C4-2B (cell line): Measurements from ENCODE around the gene KLC4.

Experiments
- ZFX ChIP-seq: fragments of 450-650 bp; IDR thresholded peaks from 2 replicates; pipeline ENCODE4 v1.6.1; 2017
- TF ChIP-seq, protein P1 (sequence below): fragments of 450-650 bp; conservative IDR thresholded peaks from 2 replicates; pipeline ENCODE4 v1.5.1; 2017; ENCODE audit warnings: mild to moderate bottlenecking

DNA sequence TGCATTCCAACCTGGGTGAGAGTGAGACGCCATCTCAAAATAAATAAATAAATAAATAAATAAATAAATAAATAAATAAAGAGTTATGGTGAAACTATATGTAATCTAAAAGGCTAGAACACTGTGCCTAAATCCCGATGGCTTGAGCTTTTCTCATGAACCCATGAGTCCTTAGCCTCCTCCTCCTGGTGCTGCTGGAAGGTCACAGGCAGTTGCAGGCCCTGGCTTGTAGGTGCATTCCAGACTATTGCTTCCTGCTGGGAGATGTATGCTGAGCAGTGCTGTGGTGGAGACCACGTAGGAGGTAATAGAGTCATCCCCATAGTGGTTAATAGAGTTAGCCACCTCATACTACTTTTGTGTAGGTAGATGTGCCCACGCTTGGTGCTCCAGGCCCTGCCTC, 29.2 kb downstream of the KLC4 start:
- TF ChIP-seq, protein P1, sequence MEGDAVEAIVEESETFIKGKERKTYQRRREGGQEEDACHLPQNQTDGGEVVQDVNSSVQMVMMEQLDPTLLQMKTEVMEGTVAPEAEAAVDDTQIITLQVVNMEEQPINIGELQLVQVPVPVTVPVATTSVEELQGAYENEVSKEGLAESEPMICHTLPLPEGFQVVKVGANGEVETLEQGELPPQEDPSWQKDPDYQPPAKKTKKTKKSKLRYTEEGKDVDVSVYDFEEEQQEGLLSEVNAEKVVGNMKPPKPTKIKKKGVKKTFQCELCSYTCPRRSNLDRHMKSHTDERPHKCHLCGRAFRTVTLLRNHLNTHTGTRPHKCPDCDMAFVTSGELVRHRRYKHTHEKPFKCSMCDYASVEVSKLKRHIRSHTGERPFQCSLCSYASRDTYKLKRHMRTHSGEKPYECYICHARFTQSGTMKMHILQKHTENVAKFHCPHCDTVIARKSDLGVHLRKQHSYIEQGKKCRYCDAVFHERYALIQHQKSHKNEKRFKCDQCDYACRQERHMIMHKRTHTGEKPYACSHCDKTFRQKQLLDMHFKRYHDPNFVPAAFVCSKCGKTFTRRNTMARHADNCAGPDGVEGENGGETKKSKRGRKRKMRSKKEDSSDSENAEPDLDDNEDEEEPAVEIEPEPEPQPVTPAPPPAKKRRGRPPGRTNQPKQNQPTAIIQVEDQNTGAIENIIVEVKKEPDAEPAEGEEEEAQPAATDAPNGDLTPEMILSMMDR = no peak
- TF ChIP-seq ZFX = no peak
